Colonic mucosa (tissue), 4 donors: ENCODE results near the gene LTV1. TPM values are rescaled to one million over a fixed set of nuclear protein-coding genes. Genes with fewer than 3 reads are reported as not detected.
"Not testable (repeated sequence)": the region's sequence is repeated elsewhere in the genome, so short reads cannot be mapped to it uniquely, and the experiment has no call there.

ENCODE experiments used
- DNase-seq: peaks from one replicate; pipeline ENCODE4 v3.0.0-alpha.2; 2020
- H3K27ac ChIP-seq: fragments of 200-600 bp; one replicate; pipeline ENCODE4 v1.8.0; 2021
- H3K27me3 ChIP-seq: fragments of 200-600 bp; one replicate; pipeline ENCODE4 v1.8.0; 2021
- H3K36me3 ChIP-seq: fragments of 200-600 bp; one replicate; pipeline ENCODE4 v1.8.0; 2021
- H3K4me1 ChIP-seq: fragments of 200-600 bp; one replicate; pipeline ENCODE4 v1.8.0; 2021; ENCODE audit warnings: mild to moderate bottlenecking
- H3K4me3 ChIP-seq: fragments of 200-600 bp; one replicate; pipeline ENCODE4 v1.8.0; 2021
- H3K9ac ChIP-seq, 2 donors: one replicate each; pipeline ENCODE4 v1.7.0; 2013; ENCODE audit warnings: control low read depth in 2 of 2, low read depth in 2 of 2, low read length in 2 of 2
- H3K9me3 ChIP-seq: fragments of 200-600 bp; one replicate; pipeline ENCODE4 v1.8.0; 2021
- CTCF ChIP-seq: fragments of 200-600 bp; IDR thresholded peaks from one replicate; pipeline ENCODE4 v1.8.0; 2022; ENCODE audit warnings: antibody characterized with exemption, mild to moderate bottlenecking
- intact Hi-C: fragments of 100-400 bp; cut with DNase I; formaldehyde crosslinking; loops from one replicate; pipeline ENCODE4 v1.14.1; 2022
- total RNA-seq, 2 donors: library from RNA; stranded (reverse); fragmentation: NEBNext Ultra II Directional in 1 of 2; extraction: Animal tissue kit (Norgen Biotek cat#: 25700) in 1 of 2; gene quantifications; one replicate each; pipeline ENCODE4 v1.2.1, GENCODE V29; 2021
- donor health status: healthy.
- donor health status: DM: no; HTN: no; CAD: no.
- donor health status: DM: no; HTN: no; CAD: no.

Gene LTV1
- 10 to 100 TPM; 11.0 to 17.4 TPM for total RNA-seq

- H3K36me3 ChIP-seq, result no peaks in the 10 kb centered on the region
- H3K4me3 ChIP-seq, result peak within 1 kb of the TSS; percentile 98
- intact Hi-C loops, result loop anchor here (10.0 kb wide), 1 partner anchor 258 kb away; no protein-coding TSS in a partner anchor
- H3K27ac ChIP-seq, result peak within 1 kb of the TSS; percentile 69
- peak within 1 kb of the TSS; percentile 90 to 94 for H3K9ac ChIP-seq
- DNase-seq, result peak; percentile 97
- no peaks in the 10 kb centered on the region for H3K4me1 ChIP-seq
- no peaks in the 10 kb centered on the region for H3K27me3 ChIP-seq
- H3K9me3 ChIP-seq, result no peaks in the 10 kb centered on the region
- no peak for TF ChIP-seq CTCF
These were observed at the start of gene LTV1 for GRCh38 chr6:143842902-143843676. Gene LTV1 (plus strand): TSS chr6:143843338. CDS start chr6:143843478, 140 bp downstream.

GRCh38 chr6:143796551-143796950 is 46.6 kb upstream of the LTV1 start:
- intact Hi-C loops, H3K9ac ChIP-seq, H3K36me3 ChIP-seq: not testable (repeated sequence)

GRCh38 chr6:143798487-143798886 is 44.7 kb upstream of the LTV1 start:
- intact Hi-C loops, H3K4me3 ChIP-seq, H3K27me3 ChIP-seq, H3K36me3 ChIP-seq, H3K27ac ChIP-seq, DNase-seq, H3K9me3 ChIP-seq, H3K4me1 ChIP-seq, H3K9ac ChIP-seq: not testable (repeated sequence)

More at GRCh38 chr6:143796551-143796950, 46.6 kb upstream of the LTV1 start:
- not testable (repeated sequence) for H3K4me3 ChIP-seq, H3K9me3 ChIP-seq, DNase-seq, H3K4me1 ChIP-seq, H3K27ac ChIP-seq, H3K27me3 ChIP-seq

GRCh38 chr6:143802833-143803565 is 40.1 kb upstream of the LTV1 start:
- no peaks in the 10 kb centered on the region for H3K27me3 ChIP-seq
- H3K27ac ChIP-seq, result no peak overlapping the region
- intact Hi-C loops, result no loop called here
- no peak for TF ChIP-seq CTCF
- no peak overlapping the region for H3K9ac ChIP-seq
- no peaks in the 10 kb centered on the region for H3K9me3 ChIP-seq
- H3K4me3 ChIP-seq, result no peak overlapping the region
- no peak for DNase-seq
- no peaks in the 10 kb centered on the region for H3K4me1 ChIP-seq
- no peaks in the 10 kb centered on the region for H3K36me3 ChIP-seq

GRCh38 chr6:143803769-143804568 is 39.2 kb upstream of the LTV1 start:
- DNase-seq, result no peak
- H3K4me3 ChIP-seq, result no peak overlapping the region
- H3K9me3 ChIP-seq, result no peaks in the 10 kb centered on the region
- H3K36me3 ChIP-seq, result no peaks in the 10 kb centered on the region
- H3K9ac ChIP-seq, result no peak overlapping the region
- no peak for TF ChIP-seq CTCF
- H3K27me3 ChIP-seq, result no peaks in the 10 kb centered on the region
- no peak overlapping the region for H3K27ac ChIP-seq
- H3K4me1 ChIP-seq, result no peaks in the 10 kb centered on the region
- intact Hi-C loops, result no loop called here

GRCh38 chr6:143804835-143805239 is 38.3 kb upstream of the LTV1 start:
- TF ChIP-seq CTCF, result no peak

More at GRCh38 chr6:143804835-143805239, 38.3 kb upstream of the LTV1 start:
- H3K27ac ChIP-seq, result no peak overlapping the region
- H3K36me3 ChIP-seq, result no peaks in the 10 kb centered on the region
- no peak overlapping the region for H3K4me3 ChIP-seq
- H3K9me3 ChIP-seq, result no peaks in the 10 kb centered on the region
- DNase-seq, result no peak
- intact Hi-C loops, result no loop called here
- no peak overlapping the region for H3K9ac ChIP-seq
- H3K4me1 ChIP-seq, result no peaks in the 10 kb centered on the region
- H3K27me3 ChIP-seq, result no peaks in the 10 kb centered on the region
